Measurements from ENCODE around the gene TTC28. TPM values are rescaled to one million over a fixed set of nuclear protein-coding genes. Genes with fewer than 3 reads are reported as not detected.
"Not testable (repeated sequence)": the region's sequence is repeated elsewhere in the genome, so short reads cannot be mapped to it uniquely, and the experiment has no call there.

The TTC28 gene
- total RNA-seq, 4 donors from 2014 or later = 10.2 to 23.8 (median 13.4) TPM

- H3K4me3 ChIP-seq (ENCODE audit: low read depth, poor library complexity, severe bottlenecking) = no peak overlapping the region
- intact Hi-C loops (cut with DNase I; ENCODE audit: low total_unique reads) = no loop called here
- DNase-seq (ENCODE audit: low spot score in 2 of 2) = no peak
- WGBS, 2 donors = 62 to 72% methylated on average over 1 of the region's 1 CpG
- TF ChIP-seq CTCF (IDR thresholded peaks at IDR 0.05) (no peak), POLR2A (IDR thresholded peaks at IDR 0.05) (no peak)
Measured at GRCh38 chr22:28474330-28474729, 205.3 kb downstream of the TTC28 start.

GRCh38 chr22:28473258-28473657 is 206.4 kb downstream of the TTC28 start:
- TF ChIP-seq POLR2A (IDR thresholded peaks at IDR 0.05) = no peak
- TF ChIP-seq CTCF (IDR thresholded peaks at IDR 0.05) = no peak
- no peak for DNase-seq (ENCODE audit: low spot score in 2 of 2)
- no peak overlapping the region for H3K4me3 ChIP-seq (ENCODE audit: low read depth, poor library complexity, severe bottlenecking)
- intact Hi-C loops (cut with DNase I; ENCODE audit: low total_unique reads) = no loop called here
- WGBS, 2 donors = 86 to 97% methylated on average over 2 of the region's 2 CpGs

GRCh38 chr22:28467055-28467454 is 212.6 kb downstream of the TTC28 start:
- intact Hi-C loops (cut with DNase I; ENCODE audit: low total_unique reads); DNase-seq (ENCODE audit: low spot score in 2 of 2); H3K4me3 ChIP-seq (ENCODE audit: low read depth, poor library complexity, severe bottlenecking): not testable (repeated sequence)
- 88 to 94% methylated on average over 1 of the region's 1 CpG for WGBS, 2 donors

GRCh38 chr22:28466399-28466798 is 213.2 kb downstream of the TTC28 start:
- H3K4me3 ChIP-seq (ENCODE audit: low read depth, poor library complexity, severe bottlenecking) = no peak overlapping the region
- TF ChIP-seq CTCF (IDR thresholded peaks at IDR 0.05) (no peak), POLR2A (IDR thresholded peaks at IDR 0.05) (no peak)
- no peak for DNase-seq (ENCODE audit: low spot score in 2 of 2)
- intact Hi-C loops (cut with DNase I; ENCODE audit: low total_unique reads) = no loop called here
- 75 to 90% methylated on average over 4 of the region's 4 CpGs for WGBS, 2 donors

- DNase-seq (ENCODE audit: low spot score in 2 of 2) = no peak
- no peak overlapping the region for H3K4me3 ChIP-seq (ENCODE audit: low read depth, poor library complexity, severe bottlenecking)
- intact Hi-C loops (cut with DNase I; ENCODE audit: low total_unique reads) = no loop called here
- 77 to 91% methylated on average over 1 of the region's 1 CpG for WGBS, 2 donors
- TF ChIP-seq CTCF (IDR thresholded peaks at IDR 0.05) = no peak
- no peak for TF ChIP-seq POLR2A (IDR thresholded peaks at IDR 0.05)
Measured at GRCh38 chr22:28465841-28466240, 213.8 kb downstream of the TTC28 start.

GRCh38 chr22:28464127-28464526 is 215.5 kb downstream of the TTC28 start:
- no peak for DNase-seq (ENCODE audit: low spot score in 2 of 2)
- intact Hi-C loops (cut with DNase I; ENCODE audit: low total_unique reads) = no loop called here
- WGBS, 2 donors = 47 to 66% methylated on average over 1 of the region's 1 CpG
- TF ChIP-seq CTCF (IDR thresholded peaks at IDR 0.05) (no peak), POLR2A (IDR thresholded peaks at IDR 0.05) (no peak)
- no peak overlapping the region for H3K4me3 ChIP-seq (ENCODE audit: low read depth, poor library complexity, severe bottlenecking)

GRCh38 chr22:28463408-28463807 is 216.2 kb downstream of the TTC28 start:
- intact Hi-C loops (cut with DNase I; ENCODE audit: low total_unique reads); H3K4me3 ChIP-seq (ENCODE audit: low read depth, poor library complexity, severe bottlenecking); DNase-seq (ENCODE audit: low spot score in 2 of 2): not testable (repeated sequence)
- WGBS, 2 donors = 94 to 100% methylated on average over 1 of the region's 1 CpG

All from lower leg skin (tissue), 4 donors.